ENCODE results near the gene TTC27.

The TTC27 gene

GRCh38 chr2:32758232-32758631 is 130.4 kb downstream of the TTC27 start:
- no peak for DNase-seq

GRCh38 chr2:32760628-32761027 is 132.8 kb downstream of the TTC27 start:
- DNase-seq, result no peak

GRCh38 chr2:32768387-32769174 is 140.7 kb downstream of the TTC27 start:
- DNase-seq, result no peak

- no peak for DNase-seq
These were observed 142.5 kb downstream of the TTC27 start for GRCh38 chr2:32770360-32770759.

GRCh38 chr2:32772638-32773447 is 145.0 kb downstream of the TTC27 start:
- peak; percentile 81 for DNase-seq

GRCh38 chr2:32773448-32773808 is 145.6 kb downstream of the TTC27 start:
- no peak for DNase-seq

- DNase-seq, result no peak
These were observed 148.1 kb downstream of the TTC27 start for GRCh38 chr2:32775954-32776353.

- no peak for DNase-seq
These were observed 149.9 kb downstream of the TTC27 start for GRCh38 chr2:32777714-32778113.

GRCh38 chr2:32780961-32781360 is 153.1 kb downstream of the TTC27 start:
- DNase-seq, result no peak

GRCh38 chr2:32783469-32783868 is 155.6 kb downstream of the TTC27 start:
- peak; percentile 59 for DNase-seq

GRCh38 chr2:32783933-32784332 is 156.1 kb downstream of the TTC27 start:
- no peak for DNase-seq

- DNase-seq, result no peak
These were observed 159.4 kb downstream of the TTC27 start for GRCh38 chr2:32787207-32787606.

- peak; percentile 6 for DNase-seq
These were observed 160.3 kb downstream of the TTC27 start for GRCh38 chr2:32788114-32788513.

GRCh38 chr2:32792416-32792815 is 164.6 kb downstream of the TTC27 start:
- DNase-seq, result no peak

GRCh38 chr2:32798829-32799228 is 171.0 kb downstream of the TTC27 start:
- DNase-seq, result no peak

- no peak for DNase-seq
These were observed 173.9 kb downstream of the TTC27 start for GRCh38 chr2:32801741-32802140.

- DNase-seq, result no peak
These were observed 175.0 kb downstream of the TTC27 start for GRCh38 chr2:32802877-32803276.

GRCh38 chr2:32804205-32804604 is 176.4 kb downstream of the TTC27 start:
- no peak for DNase-seq

GRCh38 chr2:32805104-32806095 is 177.6 kb downstream of the TTC27 start:
- DNase-seq, result no peak

GRCh38 chr2:32806857-32807256 is 179.0 kb downstream of the TTC27 start:
- no peak for DNase-seq

- DNase-seq, result no peak
These were observed 179.8 kb downstream of the TTC27 start for GRCh38 chr2:32807662-32808061.

GRCh38 chr2:32810909-32811495 is 183.2 kb downstream of the TTC27 start:
- DNase-seq, result no peak

GRCh38 chr2:32811696-32812095 is 183.8 kb downstream of the TTC27 start:
- no peak for DNase-seq
